Karpas-422 (cell line): ENCODE data around the gene STK24. TPM values are rescaled to one million over a fixed set of nuclear protein-coding genes. Genes with fewer than 3 reads are reported as not detected.

Experiments
- DNase-seq: peaks from one replicate; pipeline ENCODE4 v3.0.0-alpha.2; 2015
- H2AFZ ChIP-seq: fragments of 200-600 bp; sonication (generic); 2 replicates; pipeline ENCODE4 v1.6.1; 2014; ENCODE audit warnings: antibody characterized with exemption, low read length, mixed read lengths
- H3K27ac ChIP-seq: fragments of 200-600 bp; sonication (generic); 2 replicates; pipeline ENCODE4 v1.5.1; 2014; ENCODE audit warnings: mild to moderate bottlenecking, low read length, moderate library complexity
- H3K27me3 ChIP-seq: fragments of 200-600 bp; sonication (generic); 2 replicates; pipeline ENCODE4 v1.6.1; 2014; ENCODE audit warnings: low read length, mixed read lengths
- H3K36me3 ChIP-seq: fragments of 200-600 bp; sonication (generic); 2 replicates; pipeline ENCODE4 v1.6.1; 2014; ENCODE audit warnings: low read length, mixed read lengths; ENCODE audit not compliant: insufficient read depth
- H3K4me1 ChIP-seq: fragments of 200-600 bp; sonication (generic); 2 replicates; pipeline ENCODE4 v1.6.1; 2014; ENCODE audit warnings: mild to moderate bottlenecking, low read length, mixed read lengths
- H3K4me2 ChIP-seq: fragments of 200-600 bp; sonication (generic); 2 replicates; pipeline ENCODE4 v1.6.1; 2014; ENCODE audit warnings: low read length, low read depth, mild to moderate bottlenecking; ENCODE audit not compliant: poor library complexity, severe bottlenecking
- H3K4me3 ChIP-seq: fragments of 200-600 bp; sonication (generic); 2 replicates; pipeline ENCODE4 v1.5.1; 2014; ENCODE audit warnings: mild to moderate bottlenecking, antibody characterized with exemption, low read length, mixed read lengths
- H3K79me2 ChIP-seq: fragments of 200-600 bp; sonication (generic); 2 replicates; pipeline ENCODE4 v1.6.1; 2014; ENCODE audit warnings: mild to moderate bottlenecking, low read length, mixed read lengths
- H3K9ac ChIP-seq: fragments of 200-600 bp; sonication (generic); 2 replicates; pipeline ENCODE4 v1.6.0; 2014; ENCODE audit warnings: low read length
- H3K9me2 ChIP-seq: fragments of 200-600 bp; sonication (generic), shearing (Covaris generic); replicated peaks from 2 replicates; pipeline ENCODE4 v1.6.0; 2014; ENCODE audit warnings: mild to moderate bottlenecking, low read length, moderate library complexity; ENCODE audit not compliant: insufficient read depth
- H3K9me3 ChIP-seq: fragments of 300-700, 200-600 bp; sonication (generic); 2 replicates; pipeline ENCODE4 v1.6.1; 2014; ENCODE audit warnings: low read length, mixed read lengths
- H4K20me1 ChIP-seq: fragments of 200-600 bp; sonication (generic); 2 replicates; pipeline ENCODE4 v1.6.1; 2014; ENCODE audit warnings: mild to moderate bottlenecking, antibody characterized with exemption, low read length, low read depth; ENCODE audit not compliant: insufficient read depth
- total RNA-seq: library from RNA; depleted of rRNA; stranded (reverse); fragments of >200 nt; shearing (Covaris generic); gene quantifications from 2 replicates; pipeline ENCODE4 v1.2.3, GENCODE V29; 2014; ENCODE audit warnings: low replicate concordance

Gene STK24
- total RNA-seq, 1 experiment from 2014 or later: 107 TPM

GRCh38 chr13:98482476-98483444, 94.1 kb downstream of the STK24 start:
- H3K4me1 ChIP-seq: peaks cover 9% of the 10 kb centered on the region

GRCh38 chr13:98480915-98481877, 95.7 kb downstream of the STK24 start:
- Histone ChIP-seq H2AFZ (no peak overlapping the region), H3K36me3 (no peaks in the 10 kb centered on the region), H3K9me2 (no peaks in the 10 kb centered on the region), H3K4me2 (no peak overlapping the region), H3K79me2 (peaks cover 96% of the 10 kb centered on the region), H3K4me3 (no peak overlapping the region), H3K27ac (no peak overlapping the region), H3K27me3 (no peaks in the 10 kb centered on the region), H4K20me1 (peaks cover 55% of the 10 kb centered on the region), H3K4me1 (no peaks in the 10 kb centered on the region; the same call in 1 of the 2 replicates), H3K9me3 (no peaks in the 10 kb centered on the region), H3K9ac (no peak overlapping the region)
- no peak for DNase-seq

More at GRCh38 chr13:98482476-98483444, 94.1 kb downstream of the STK24 start:
- no peak for DNase-seq
- no peaks in the 10 kb centered on the region for H3K9me2 ChIP-seq
- H3K36me3 ChIP-seq: no peaks in the 10 kb centered on the region
- no peaks in the 10 kb centered on the region for H3K27me3 ChIP-seq
- peaks cover 98% of the 10 kb centered on the region for H3K79me2 ChIP-seq
- H3K4me3 ChIP-seq: no peak overlapping the region
- no peak overlapping the region for H2AFZ ChIP-seq
- no peak overlapping the region for H3K4me2 ChIP-seq
- H3K9me3 ChIP-seq: no peaks in the 10 kb centered on the region
- no peak overlapping the region for H3K27ac ChIP-seq
- H3K9ac ChIP-seq: no peak overlapping the region
- H4K20me1 ChIP-seq: peaks cover 57% of the 10 kb centered on the region

GRCh38 chr13:98479496-98480003, 97.4 kb downstream of the STK24 start:
- no peak for DNase-seq
- Histone ChIP-seq H3K79me2 (peaks cover 81% of the 10 kb centered on the region), H3K4me2 (no peak overlapping the region), H3K27ac (no peak overlapping the region), H3K4me3 (no peak overlapping the region), H3K27me3 (no peaks in the 10 kb centered on the region), H3K9ac (no peak overlapping the region), H2AFZ (no peak overlapping the region), H3K36me3 (peaks cover 6% of the 10 kb centered on the region; the same call in 1 of the 2 replicates), H3K9me2 (no peaks in the 10 kb centered on the region), H4K20me1 (peaks cover 47% of the 10 kb centered on the region), H3K4me1 (no peaks in the 10 kb centered on the region; the same call in 1 of the 2 replicates), H3K9me3 (no peaks in the 10 kb centered on the region)

- Histone ChIP-seq H2AFZ (no peak overlapping the region), H4K20me1 (peaks cover 36% of the 10 kb centered on the region), H3K9ac (no peak overlapping the region), H3K9me3 (no peaks in the 10 kb centered on the region), H3K4me1 (no peaks in the 10 kb centered on the region; the same call in 1 of the 2 replicates), H3K36me3 (peaks cover 6% of the 10 kb centered on the region; the same call in 1 of the 2 replicates), H3K4me2 (no peak overlapping the region), H3K9me2 (no peaks in the 10 kb centered on the region), H3K4me3 (no peak overlapping the region), H3K27ac (no peak overlapping the region), H3K79me2 (peaks cover 70% of the 10 kb centered on the region), H3K27me3 (no peaks in the 10 kb centered on the region)
- no peak for DNase-seq
These were observed 98.4 kb downstream of the STK24 start for GRCh38 chr13:98478189-98479129.

- H3K4me3 ChIP-seq: no peak overlapping the region
- H3K27ac ChIP-seq: no peak overlapping the region
- peaks cover 51% of the 10 kb centered on the region for H3K79me2 ChIP-seq
- H3K9me3 ChIP-seq: no peaks in the 10 kb centered on the region
- no peaks in the 10 kb centered on the region; the same call in 1 of the 2 replicates for H3K4me1 ChIP-seq
- no peaks in the 10 kb centered on the region for H3K9me2 ChIP-seq
- no peak overlapping the region for H3K4me2 ChIP-seq
- no peak for DNase-seq
- peaks cover 27% of the 10 kb centered on the region for H4K20me1 ChIP-seq
- no peak overlapping the region for H3K9ac ChIP-seq
- no peaks in the 10 kb centered on the region for H3K27me3 ChIP-seq
- H3K36me3 ChIP-seq: peaks cover 6% of the 10 kb centered on the region; the same call in 1 of the 2 replicates
- H2AFZ ChIP-seq: no peak overlapping the region
These were observed 100.4 kb downstream of the STK24 start for GRCh38 chr13:98476538-98476966.

- no peaks in the 10 kb centered on the region for H3K9me2 ChIP-seq
- H3K9ac ChIP-seq: no peak overlapping the region
- H3K36me3 ChIP-seq: peaks cover 6% of the 10 kb centered on the region; the same call in 1 of the 2 replicates
- no peak overlapping the region for H3K4me3 ChIP-seq
- H3K9me3 ChIP-seq: no peaks in the 10 kb centered on the region
- no peak overlapping the region for H3K4me2 ChIP-seq
- H3K4me1 ChIP-seq: no peaks in the 10 kb centered on the region
- H3K27me3 ChIP-seq: no peaks in the 10 kb centered on the region
- H4K20me1 ChIP-seq: peaks cover 27% of the 10 kb centered on the region
- no peak overlapping the region for H3K27ac ChIP-seq
- H3K79me2 ChIP-seq: peaks cover 47% of the 10 kb centered on the region
- DNase-seq: no peak
- no peak overlapping the region for H2AFZ ChIP-seq
These were observed 100.8 kb downstream of the STK24 start for GRCh38 chr13:98476106-98476505.

- no peaks in the 10 kb centered on the region for H3K27me3 ChIP-seq
- no peak overlapping the region for H3K4me3 ChIP-seq
- H3K9me3 ChIP-seq: no peaks in the 10 kb centered on the region
- no peak for DNase-seq
- peaks cover 45% of the 10 kb centered on the region for H3K79me2 ChIP-seq
- no peak overlapping the region for H3K9ac ChIP-seq
- H3K9me2 ChIP-seq: no peaks in the 10 kb centered on the region
- no peak overlapping the region for H2AFZ ChIP-seq
- H3K4me2 ChIP-seq: no peak overlapping the region
- no peak overlapping the region for H3K27ac ChIP-seq
- no peaks in the 10 kb centered on the region for H3K4me1 ChIP-seq
- H3K36me3 ChIP-seq: peaks cover 6% of the 10 kb centered on the region; the same call in 1 of the 2 replicates
- H4K20me1 ChIP-seq: peaks cover 27% of the 10 kb centered on the region
These were observed 101.4 kb downstream of the STK24 start for GRCh38 chr13:98475522-98475921.
